ENCODE measurements around the gene TBC1D8. TPM values are rescaled to one million over a fixed set of nuclear protein-coding genes. Genes with fewer than 3 reads are reported as not detected.
A peak's percentile ranks its signal among the peaks of the same experiment; 100 is the strongest.

TBC1D8 gene
- total and polyA plus RNA-seq, 2 of the 13 experiments (the other 11 are each of a cell fraction or from before 2014, with no cell fraction given) = 45.1 to 95.4 TPM

- TF ChIP-seq FOXP4 (CRISPR knock-in tag; IDR thresholded peaks at IDR 0.05) = peak; percentile 93
- no peak for TF ChIP-seq MLLT10 (CRISPR knock-in tag; IDR thresholded peaks at IDR 0.05)
- TF ChIP-seq CTCF (CRISPR knock-in tag; IDR thresholded peaks at IDR 0.05) = no peak
- no peak for TF ChIP-seq HNRNPH1 (optimal IDR thresholded peaks at IDR 0.05; ENCODE audit: low read depth, low read length)
- TF ChIP-seq KDM3A (CRISPR knock-in tag; IDR thresholded peaks at IDR 0.05; ENCODE audit: low read depth) = peak; percentile 54; the same call in 1 of the 2 replicates
- no peak for TF ChIP-seq ZNF615 (CRISPR knock-in tag; IDR thresholded peaks at IDR 0.05; ENCODE audit: borderline replicate concordance)
- 0 out of 2 replicates have a peak, but pooled peaks have one; percentile 25 for TF ChIP-seq RBFOX2 (IDR thresholded peaks at IDR 0.05; ENCODE audit: low read depth, low read length)
- no peak for TF ChIP-seq ZMYM2 (CRISPR knock-in tag; IDR thresholded peaks at IDR 0.05)
- TF ChIP-seq ELF3 (CRISPR knock-in tag; IDR thresholded peaks at IDR 0.05) = peak; percentile 81
- peak; percentile 68; the same call in 1 of the 2 replicates for TF ChIP-seq ZBED4 (CRISPR knock-in tag; IDR thresholded peaks at IDR 0.05; ENCODE audit: borderline replicate concordance)
- TF ChIP-seq SKI (IDR thresholded peaks at IDR 0.05; ENCODE audit: partially characterized antibody) = peak; percentile 25
- TF ChIP-seq ARNT2 (CRISPR knock-in tag; IDR thresholded peaks at IDR 0.05; ENCODE audit: low read depth) = no peak
- 0 out of 2 replicates have a peak, but pooled peaks have one; percentile 29 for TF ChIP-seq SRF (IDR thresholded peaks at IDR 0.05; ENCODE audit: low read depth, low read length)
- no peak for TF ChIP-seq ZNF607 (CRISPR knock-in tag; IDR thresholded peaks at IDR 0.05; ENCODE audit: borderline replicate concordance)
- peak; percentile 89 for TF ChIP-seq ZBTB7B (CRISPR knock-in tag; IDR thresholded peaks at IDR 0.05)
- TF ChIP-seq TERF1 (CRISPR knock-in tag; IDR thresholded peaks at IDR 0.05) = no peak
- TF ChIP-seq SMAD1 (CRISPR knock-in tag; IDR thresholded peaks at IDR 0.05; ENCODE audit: borderline replicate concordance, low read depth) = no peak
- no peak for TF ChIP-seq ZBTB46 (CRISPR knock-in tag; IDR thresholded peaks at IDR 0.05; ENCODE audit: borderline replicate concordance)
Observed at GRCh38 chr2:101124643-101125366, 26.4 kb downstream of the TBC1D8 start (continued).

Measured in HepG2 (cell line).